ENCODE results near the gene RPL41.

GRCh38 chr12:56119361-56119796 lies 2.9 kb downstream of the RPL41 start:
- TF ChIP-seq CTCF (IDR thresholded peaks at IDR 0.05) (peak; percentile 98), ZFX (IDR thresholded peaks at IDR 0.05; ENCODE audit: borderline replicate concordance) (no peak)

Measured in 22Rv1 (cell line).